NAMALWA (cell line): ENCODE measurements around the gene ZNF77.
"Not testable (repeated sequence)": the region's sequence is repeated elsewhere in the genome, so short reads cannot be mapped to it uniquely, and the experiment has no call there.

Source experiments
- DNase-seq: peaks from one replicate; pipeline ENCODE4 v3.0.0-alpha.2; 2015; ENCODE audit warnings: low spot score

Gene ZNF77

GRCh38 chr19:2917275-2918184 is 27.2 kb downstream of the ZNF77 start:
- no peak for DNase-seq

- DNase-seq = no peak
Measured at GRCh38 chr19:2912306-2912705, 32.5 kb downstream of the ZNF77 start.

- DNase-seq = no peak
Measured at GRCh38 chr19:2906631-2907195, 38.1 kb downstream of the ZNF77 start.

GRCh38 chr19:2905918-2906519 is 38.8 kb downstream of the ZNF77 start:
- DNase-seq = no peak

GRCh38 chr19:2903326-2903725 is 41.4 kb downstream of the ZNF77 start:
- not testable (repeated sequence) for DNase-seq

GRCh38 chr19:2902590-2903218 is 42.1 kb downstream of the ZNF77 start:
- no peak for DNase-seq

- peak; percentile 99 for DNase-seq
Measured at GRCh38 chr19:2900296-2901252, 44.2 kb downstream of the ZNF77 start, which contains the start of gene ZNF57. Gene ZNF57, plus strand, starts transcription at chr19:2900928. Its CDS starts 118 bp downstream, at chr19:2901046.

GRCh38 chr19:2896694-2897093 is 48.1 kb downstream of the ZNF77 start:
- DNase-seq = no peak

- not testable (repeated sequence) for DNase-seq
Measured at GRCh38 chr19:2890531-2890930, 54.2 kb downstream of the ZNF77 start.

- no peak for DNase-seq
Measured at GRCh38 chr19:2888731-2889224, 56.0 kb downstream of the ZNF77 start.

GRCh38 chr19:2887391-2887914 is 57.3 kb downstream of the ZNF77 start:
- peak; percentile 83 for DNase-seq

GRCh38 chr19:2885736-2886135 is 59.0 kb downstream of the ZNF77 start:
- no peak for DNase-seq

- DNase-seq = peak; percentile 29
Measured at GRCh38 chr19:2883686-2884439, 60.9 kb downstream of the ZNF77 start.
